Tibial artery (tissue), 4 donors: Measurements from ENCODE around the gene NBDY.

ENCODE experiments used
- DNase-seq, 2 donors: peaks; one replicate each; pipeline ENCODE4 v3.0.0-alpha.2; 2019
- H3K27ac ChIP-seq, 2 donors: fragments of 200-600 bp; sonication (generic) in 1 of 2; 1 replicate in 1 of 2; 2 replicates in 1 of 2; pipeline ENCODE4 v1.5.1; 2018 to 2019; ENCODE audit warnings: mild to moderate bottlenecking in 1 of 2
- H3K27me3 ChIP-seq, 2 donors: fragments of 200-600 bp; sonication (generic) in 1 of 2; one replicate each; pipeline versions ENCODE4 v1.5.1 to v1.6.0; 2016 to 2019
- H3K36me3 ChIP-seq, 3 donors: fragments of 200-600 bp; sonication (generic) in 2 of 3; one replicate each; pipeline ENCODE4 v1.5.1; 2016 to 2019; ENCODE audit warnings: mild to moderate bottlenecking in 2 of 3
- H3K4me1 ChIP-seq, 4 donors: fragments of 200-600 bp; sonication (generic) in 2 of 4; 1 replicate in 3 of 4; 2 replicates in 1 of 4; pipeline ENCODE4 v1.5.1; 2016 to 2019
- H3K4me3 ChIP-seq, 2 donors: fragments of 200-600 bp; sonication (generic) in 1 of 2; 1 replicate in 1 of 2; 2 replicates in 1 of 2; pipeline ENCODE4 v1.5.1; 2018 to 2019; ENCODE audit warnings: mild to moderate bottlenecking in 2 of 2
- H3K9me3 ChIP-seq, 3 donors: fragments of 200-600 bp; sonication (generic) in 1 of 3; one replicate each; pipeline ENCODE4 v1.5.1; 2016 to 2019
- intact Hi-C: fragments of 100-400 bp; cut with DNase I; formaldehyde crosslinking; loops from one replicate; pipeline ENCODE4 v1.15.0; 2023; ENCODE audit warnings: low total_unique reads
- TF ChIP-seq, protein P1 (sequence below), 2 experiments: fragments of 200-600 bp in 1 of 2; fragments of 450-650 bp in 1 of 2; IDR thresholded peaks; one replicate each; pipeline ENCODE4 v1.5.1; 2017 to 2019; ENCODE audit warnings: antibody characterized with exemption in 2 of 2, mild to moderate bottlenecking in 1 of 2, moderate library complexity in 1 of 2

Gene NBDY

DNA sequence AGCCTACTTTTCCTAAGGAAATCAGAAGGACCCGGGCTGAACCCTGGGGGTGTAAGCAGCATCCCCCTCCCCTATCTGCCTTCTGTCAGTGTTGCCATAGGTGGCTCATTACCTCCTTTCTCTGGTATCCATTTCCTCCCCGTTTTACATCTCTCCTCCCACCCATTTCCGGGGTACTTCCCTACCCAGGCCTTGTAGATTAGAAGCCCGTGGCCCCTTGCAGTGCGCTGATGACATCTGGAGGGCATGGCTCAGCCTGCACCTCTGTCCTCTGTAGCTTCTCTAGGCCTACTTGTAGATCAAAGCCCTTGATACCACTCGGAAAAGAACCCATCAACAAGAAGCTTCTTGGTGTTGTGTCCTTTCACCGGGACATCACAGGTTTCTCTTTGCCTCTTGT is 71.8 kb downstream of the NBDY start:
- peaks cover 0 to 34% (median 2%) of the 10 kb centered on the region in 4 donors for H3K4me1 ChIP-seq
- DNase-seq: no peak
- H3K27me3 ChIP-seq: no peaks in the 10 kb centered on the region
- intact Hi-C loops: loop anchor here (5.0 kb wide), 1 partner anchor 176 kb away; no protein-coding TSS in a partner anchor
- no peak overlapping the region for H3K27ac ChIP-seq
- H3K9me3 ChIP-seq: no peaks in the 10 kb centered on the region
- no peak overlapping the region for H3K4me3 ChIP-seq
- TF ChIP-seq, protein P1, sequence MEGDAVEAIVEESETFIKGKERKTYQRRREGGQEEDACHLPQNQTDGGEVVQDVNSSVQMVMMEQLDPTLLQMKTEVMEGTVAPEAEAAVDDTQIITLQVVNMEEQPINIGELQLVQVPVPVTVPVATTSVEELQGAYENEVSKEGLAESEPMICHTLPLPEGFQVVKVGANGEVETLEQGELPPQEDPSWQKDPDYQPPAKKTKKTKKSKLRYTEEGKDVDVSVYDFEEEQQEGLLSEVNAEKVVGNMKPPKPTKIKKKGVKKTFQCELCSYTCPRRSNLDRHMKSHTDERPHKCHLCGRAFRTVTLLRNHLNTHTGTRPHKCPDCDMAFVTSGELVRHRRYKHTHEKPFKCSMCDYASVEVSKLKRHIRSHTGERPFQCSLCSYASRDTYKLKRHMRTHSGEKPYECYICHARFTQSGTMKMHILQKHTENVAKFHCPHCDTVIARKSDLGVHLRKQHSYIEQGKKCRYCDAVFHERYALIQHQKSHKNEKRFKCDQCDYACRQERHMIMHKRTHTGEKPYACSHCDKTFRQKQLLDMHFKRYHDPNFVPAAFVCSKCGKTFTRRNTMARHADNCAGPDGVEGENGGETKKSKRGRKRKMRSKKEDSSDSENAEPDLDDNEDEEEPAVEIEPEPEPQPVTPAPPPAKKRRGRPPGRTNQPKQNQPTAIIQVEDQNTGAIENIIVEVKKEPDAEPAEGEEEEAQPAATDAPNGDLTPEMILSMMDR (IDR thresholded peaks at IDR 0.05): no peak
- H3K36me3 ChIP-seq: peaks cover 0 to 4% (median 0%) of the 10 kb centered on the region in 3 donors

DNA sequence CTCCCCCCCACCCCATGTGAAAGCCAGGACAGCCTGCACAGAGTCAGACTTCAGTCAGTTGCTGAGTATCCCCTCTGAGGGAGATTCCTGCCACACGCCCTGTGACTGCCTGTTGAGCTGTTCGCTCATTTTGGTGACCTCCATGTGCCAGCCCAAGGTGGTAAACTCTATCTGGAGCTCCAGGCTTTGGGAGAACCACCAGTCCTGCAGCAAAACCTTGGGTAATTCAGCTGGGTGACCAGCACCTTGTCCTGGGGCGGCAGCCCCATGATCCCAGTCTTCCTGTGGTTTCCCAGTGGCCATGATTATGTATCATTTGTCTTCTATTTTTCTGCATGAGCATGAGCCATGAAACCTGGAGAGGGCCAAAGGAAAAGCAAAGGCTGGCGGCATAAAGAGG is 73.4 kb downstream of the NBDY start:
- intact Hi-C loops: loop anchor here (5.0 kb wide), 1 partner anchor 175 kb away; no protein-coding TSS in a partner anchor

DNA sequence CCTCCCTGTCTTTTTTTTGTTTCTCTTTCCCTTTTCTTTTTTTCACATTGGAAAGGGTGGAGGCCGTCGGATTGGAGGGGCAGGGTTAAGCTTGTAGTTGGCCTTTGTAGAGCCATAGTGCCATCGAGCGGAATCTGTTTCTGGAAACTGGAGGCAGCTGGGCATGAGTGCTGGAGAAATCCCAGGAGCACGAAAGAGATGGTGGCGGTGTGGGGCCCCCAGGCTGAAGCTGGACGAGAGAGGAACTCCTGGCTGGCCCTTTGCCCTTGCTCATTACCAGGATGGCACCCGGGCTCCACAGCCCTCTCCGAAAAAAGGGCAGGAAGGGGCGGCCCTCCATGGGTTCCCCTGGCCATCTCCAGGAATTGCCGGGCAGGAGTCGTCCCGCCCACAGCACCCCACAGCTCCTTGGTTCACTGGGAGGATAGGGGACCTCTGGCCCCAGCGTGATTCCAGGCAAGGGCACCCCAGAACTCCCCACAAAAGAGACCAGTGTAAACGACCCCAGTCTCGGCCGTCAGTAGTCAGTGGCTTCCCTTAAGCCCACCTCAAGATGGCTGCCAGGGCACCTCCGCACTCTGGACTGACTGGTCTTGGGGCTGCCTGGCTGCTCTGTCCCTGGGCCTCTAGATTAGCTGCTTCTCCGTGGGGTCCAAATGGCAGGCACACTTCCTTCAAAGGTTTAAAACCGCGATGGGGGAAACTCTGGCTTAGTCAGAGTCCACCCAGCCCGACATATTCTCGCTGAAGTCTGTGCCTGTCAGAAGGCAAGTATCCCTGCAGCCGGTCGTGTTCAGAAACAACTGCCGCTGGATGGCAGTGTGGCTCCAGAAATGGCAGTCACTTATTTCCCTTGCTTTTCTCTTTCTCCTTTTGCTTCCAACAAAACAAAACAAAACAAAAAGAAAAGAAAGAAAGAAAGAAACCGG is 74.1 kb downstream of the NBDY start:
- Histone ChIP-seq H3K4me3 (no peak overlapping the region), H3K27me3 (no peaks in the 10 kb centered on the region), H3K27ac (no peak overlapping the region), H3K4me1 (peaks cover 0 to 28% (median 2%) of the 10 kb centered on the region in 4 donors), H3K9me3 (no peaks in the 10 kb centered on the region), H3K36me3 (peaks cover 0 to 4% (median 0%) of the 10 kb centered on the region in 3 donors)
- intact Hi-C loops: loop anchor here (5.0 kb wide), 1 partner anchor 174 kb away; no protein-coding TSS in a partner anchor
- TF ChIP-seq, protein P1 (IDR thresholded peaks at IDR 0.05): peak; percentile 12 to 16
- peak in 1 of 2 donors; percentile 29 for DNase-seq

More for the DNA sequence above, 73.4 kb downstream of the NBDY start:
- DNase-seq: no peak
- H3K36me3 ChIP-seq: peaks cover 0 to 4% (median 0%) of the 10 kb centered on the region in 3 donors
- no peaks in the 10 kb centered on the region for H3K9me3 ChIP-seq
- H3K27me3 ChIP-seq: no peaks in the 10 kb centered on the region
- no peak overlapping the region for H3K27ac ChIP-seq
- H3K4me3 ChIP-seq: no peak overlapping the region
- H3K4me1 ChIP-seq: peaks cover 0 to 34% (median 2%) of the 10 kb centered on the region in 4 donors
- TF ChIP-seq, protein P1 (IDR thresholded peaks at IDR 0.05): no peak

DNA sequence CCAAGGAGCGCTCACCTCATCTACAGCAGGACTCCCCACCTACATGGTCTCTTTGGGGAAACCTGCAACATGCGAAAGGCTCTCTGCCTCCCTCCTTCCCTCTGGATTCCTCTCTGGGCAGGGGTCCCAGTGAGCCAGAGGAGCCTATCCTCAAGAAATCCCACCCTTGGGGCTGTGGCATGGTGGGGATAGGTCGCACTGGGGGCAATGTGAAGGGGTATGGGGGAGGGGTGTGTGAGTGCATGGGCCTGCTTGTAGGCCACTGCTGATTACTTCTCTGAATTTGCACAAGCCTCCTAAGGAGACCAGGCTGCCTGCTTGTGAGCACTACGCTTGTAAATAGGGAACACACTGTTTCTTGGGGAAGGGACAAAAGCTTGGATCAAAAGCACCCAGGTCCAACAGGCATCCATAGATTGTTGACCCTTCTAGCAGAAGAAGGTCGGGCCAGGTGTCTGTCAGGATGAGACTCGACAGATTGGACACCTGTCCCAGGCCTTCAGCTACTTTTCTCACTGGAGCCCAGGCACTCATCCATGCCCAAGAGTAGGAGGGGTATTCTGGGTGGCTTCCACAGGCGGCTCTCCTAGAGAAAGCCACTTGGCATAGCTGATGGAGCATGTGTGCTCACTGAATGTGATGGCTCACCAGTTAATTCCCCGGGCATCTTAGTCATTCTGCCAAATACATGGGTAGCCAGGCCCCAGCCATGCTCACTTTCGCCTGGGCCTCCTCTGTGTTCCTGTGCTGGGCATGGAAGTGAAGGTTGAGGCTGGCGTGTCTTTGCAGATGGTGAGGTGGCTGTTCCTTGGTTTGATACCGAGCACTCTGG is 75.0 kb downstream of the NBDY start:
- Histone ChIP-seq H3K4me3 (no peak overlapping the region), H3K36me3 (no peaks in the 10 kb centered on the region), H3K27me3 (no peaks in the 10 kb centered on the region), H3K9me3 (no peaks in the 10 kb centered on the region), H3K4me1 (peaks cover 0 to 19% (median 2%) of the 10 kb centered on the region in 4 donors), H3K27ac (no peak overlapping the region)
- intact Hi-C loops: loop anchor here (5.0 kb wide), 1 partner anchor 173 kb away; no protein-coding TSS in a partner anchor
- DNase-seq: no peak
- TF ChIP-seq, protein P1 (IDR thresholded peaks at IDR 0.05): no peak

DNA sequence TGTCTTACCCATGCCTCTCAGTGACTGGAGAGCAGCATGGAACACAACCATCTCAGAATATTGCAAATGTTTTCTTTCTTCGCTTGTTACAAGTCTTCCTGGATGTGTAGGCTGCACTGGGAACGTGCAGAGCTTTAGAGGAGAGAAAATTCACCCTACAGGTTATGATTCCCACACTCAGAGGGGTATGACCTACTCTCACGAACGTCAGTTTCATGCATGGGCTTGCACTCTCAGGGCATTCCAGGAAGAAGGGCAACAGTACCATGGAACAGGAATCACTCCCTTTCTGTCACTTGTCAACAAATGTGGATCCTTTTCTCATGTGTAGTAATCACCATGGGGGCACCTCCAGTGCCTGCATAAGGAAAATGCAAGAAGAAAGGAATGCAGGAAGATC is 75.8 kb downstream of the NBDY start:
- TF ChIP-seq, protein P1 (IDR thresholded peaks at IDR 0.05): no peak
- H3K9me3 ChIP-seq: no peaks in the 10 kb centered on the region
- H3K36me3 ChIP-seq: no peaks in the 10 kb centered on the region
- no peak for DNase-seq
- H3K4me1 ChIP-seq: peaks cover 0 to 17% (median 2%) of the 10 kb centered on the region in 4 donors
- no peak overlapping the region for H3K4me3 ChIP-seq
- intact Hi-C loops: loop anchor here (5.0 kb wide), 1 partner anchor 172 kb away; no protein-coding TSS in a partner anchor
- no peak overlapping the region for H3K27ac ChIP-seq
- no peaks in the 10 kb centered on the region for H3K27me3 ChIP-seq
